Liver (tissue), 3 donors: ENCODE results near the gene ANKRD33.

Experiments used
- SP1 ChIP-seq: IDR thresholded peaks from 2 replicates; pipeline ENCODE4 v1.6.1; 2018; ENCODE audit warnings: antibody characterized with exemption, mild to moderate bottlenecking
- YY1 ChIP-seq: IDR thresholded peaks from 2 replicates; pipeline ENCODE4 v1.6.1; 2016; ENCODE audit warnings: antibody characterized with exemption, mild to moderate bottlenecking
- TF ChIP-seq, protein P1 (sequence below): fragments of 150-350 bp; IDR thresholded peaks from 2 replicates; pipeline ENCODE4 v1.5.1; 2017; ENCODE audit warnings: improper control_type of control experiment, low read depth, low read length; ENCODE audit not compliant: missing input control
- TF ChIP-seq, protein P2 (sequence below): IDR thresholded peaks from 2 replicates; pipeline ENCODE4 v1.6.1; 2016; ENCODE audit warnings: antibody characterized with exemption
- donor health status: healthy.
- donor health status: healthy.

DNA sequence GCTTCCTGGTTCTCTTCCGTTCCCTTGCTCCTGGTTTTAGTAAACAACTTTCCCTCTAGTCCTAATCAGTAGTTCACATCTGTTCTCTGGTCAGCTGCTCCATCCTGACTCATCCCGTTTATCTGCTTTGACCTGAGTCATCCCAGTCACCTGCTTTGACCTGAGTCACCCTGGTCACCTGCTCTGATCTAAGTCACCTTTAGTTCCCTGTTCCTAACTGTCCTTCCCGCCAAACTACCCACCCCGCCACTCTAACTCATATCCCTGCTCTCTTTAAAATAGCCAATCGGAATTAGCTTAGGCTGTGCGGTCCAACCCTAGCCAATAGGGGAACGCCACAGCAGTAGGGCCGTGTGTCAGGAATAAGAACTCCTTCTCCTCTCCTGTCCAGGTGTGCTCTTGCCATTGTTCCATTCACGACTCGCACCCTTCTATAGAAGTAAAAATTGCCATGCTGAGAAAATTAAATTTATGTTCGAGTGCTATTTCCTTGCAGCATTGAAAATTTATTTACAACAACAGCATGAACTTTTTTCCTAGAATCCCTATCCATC lies 3.1 kb upstream of the ANKRD33 start:
- TF ChIP-seq YY1 (no peak), SP1 (no peak)
- TF ChIP-seq, protein P1, sequence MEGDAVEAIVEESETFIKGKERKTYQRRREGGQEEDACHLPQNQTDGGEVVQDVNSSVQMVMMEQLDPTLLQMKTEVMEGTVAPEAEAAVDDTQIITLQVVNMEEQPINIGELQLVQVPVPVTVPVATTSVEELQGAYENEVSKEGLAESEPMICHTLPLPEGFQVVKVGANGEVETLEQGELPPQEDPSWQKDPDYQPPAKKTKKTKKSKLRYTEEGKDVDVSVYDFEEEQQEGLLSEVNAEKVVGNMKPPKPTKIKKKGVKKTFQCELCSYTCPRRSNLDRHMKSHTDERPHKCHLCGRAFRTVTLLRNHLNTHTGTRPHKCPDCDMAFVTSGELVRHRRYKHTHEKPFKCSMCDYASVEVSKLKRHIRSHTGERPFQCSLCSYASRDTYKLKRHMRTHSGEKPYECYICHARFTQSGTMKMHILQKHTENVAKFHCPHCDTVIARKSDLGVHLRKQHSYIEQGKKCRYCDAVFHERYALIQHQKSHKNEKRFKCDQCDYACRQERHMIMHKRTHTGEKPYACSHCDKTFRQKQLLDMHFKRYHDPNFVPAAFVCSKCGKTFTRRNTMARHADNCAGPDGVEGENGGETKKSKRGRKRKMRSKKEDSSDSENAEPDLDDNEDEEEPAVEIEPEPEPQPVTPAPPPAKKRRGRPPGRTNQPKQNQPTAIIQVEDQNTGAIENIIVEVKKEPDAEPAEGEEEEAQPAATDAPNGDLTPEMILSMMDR = no peak
- TF ChIP-seq, protein P2, sequence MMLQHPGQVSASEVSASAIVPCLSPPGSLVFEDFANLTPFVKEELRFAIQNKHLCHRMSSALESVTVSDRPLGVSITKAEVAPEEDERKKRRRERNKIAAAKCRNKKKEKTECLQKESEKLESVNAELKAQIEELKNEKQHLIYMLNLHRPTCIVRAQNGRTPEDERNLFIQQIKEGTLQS = no peak
